Measurements from ENCODE around the gene PAQR8.

GRCh38 chr6:52423971-52424381 is 62.0 kb downstream of the PAQR8 start:
- TF ChIP-seq, protein P1, sequence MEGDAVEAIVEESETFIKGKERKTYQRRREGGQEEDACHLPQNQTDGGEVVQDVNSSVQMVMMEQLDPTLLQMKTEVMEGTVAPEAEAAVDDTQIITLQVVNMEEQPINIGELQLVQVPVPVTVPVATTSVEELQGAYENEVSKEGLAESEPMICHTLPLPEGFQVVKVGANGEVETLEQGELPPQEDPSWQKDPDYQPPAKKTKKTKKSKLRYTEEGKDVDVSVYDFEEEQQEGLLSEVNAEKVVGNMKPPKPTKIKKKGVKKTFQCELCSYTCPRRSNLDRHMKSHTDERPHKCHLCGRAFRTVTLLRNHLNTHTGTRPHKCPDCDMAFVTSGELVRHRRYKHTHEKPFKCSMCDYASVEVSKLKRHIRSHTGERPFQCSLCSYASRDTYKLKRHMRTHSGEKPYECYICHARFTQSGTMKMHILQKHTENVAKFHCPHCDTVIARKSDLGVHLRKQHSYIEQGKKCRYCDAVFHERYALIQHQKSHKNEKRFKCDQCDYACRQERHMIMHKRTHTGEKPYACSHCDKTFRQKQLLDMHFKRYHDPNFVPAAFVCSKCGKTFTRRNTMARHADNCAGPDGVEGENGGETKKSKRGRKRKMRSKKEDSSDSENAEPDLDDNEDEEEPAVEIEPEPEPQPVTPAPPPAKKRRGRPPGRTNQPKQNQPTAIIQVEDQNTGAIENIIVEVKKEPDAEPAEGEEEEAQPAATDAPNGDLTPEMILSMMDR (IDR thresholded peaks at IDR 0.05; ENCODE audit: insufficient read depth, low read length, poor library complexity, severe bottlenecking): no peak
- no peak for TF ChIP-seq EZH2phosphoT487 (conservative IDR thresholded peaks at IDR 0.05; ENCODE audit: low read length)
